GM23248 (cell line): ENCODE results near the gene FMN2.

Source experiments
- EZH2 ChIP-seq: fragments of 200-600 bp; sonication (generic); IDR thresholded peaks from 2 replicates; pipeline ENCODE4 v1.6.1; 2018; ENCODE audit warnings: antibody characterized with exemption, mild to moderate bottlenecking; ENCODE audit not compliant: insufficient read depth, poor library complexity, severe bottlenecking
- EZH2phosphoT487 ChIP-seq: fragments of 200-600 bp; sonication (generic); IDR thresholded peaks from 2 replicates; pipeline ENCODE4 v1.6.1; 2018; ENCODE audit warnings: antibody characterized with exemption, moderate library complexity, mild to moderate bottlenecking, low read depth; ENCODE audit not compliant: insufficient read depth

GRCh38 chr1:240352769-240353168, 261.1 kb downstream of the FMN2 start:
- TF ChIP-seq EZH2, result no peak
- no peak for TF ChIP-seq EZH2phosphoT487
